HepG2 (cell line): Measurements from ENCODE around the gene RAD51D. TPM values are rescaled to one million over a fixed set of nuclear protein-coding genes. Genes with fewer than 3 reads are reported as not detected.

ENCODE experiments used
- ATAC-seq: fragments of 200-7000 bp; cut with Tn5 transposase; 3 replicates; pipeline ENCODE4 v1.9.1; 2020; ENCODE audit warnings: mild to moderate bottlenecking, moderate library complexity
- BruUV-seq: library from RNA; stranded (reverse); fragments of 400-500 nt; replicated peaks from 2 replicates; lab custom pipeline; 2021; lab: Mats Ljungman, UMichigan
- CTCF ChIA-PET: fragments of 300-600 bp; formaldehyde crosslinking; extraction: SDS; loops from one replicate; lab custom pipeline; 2021; ENCODE audit warnings: low total read pairs, inconsistent platforms, low intra/inter-chr PET ratio; lab: Yijun Ruan, JAX
- POLR2A ChIA-PET: fragments of 350-600 bp; sonication (Branson Sonifier 250); formaldehyde crosslinking; loops from one replicate; lab custom pipeline; 2020; ENCODE audit warnings: antibody characterized with exemption, inconsistent platforms; lab: Yijun Ruan, JAX
- DNase-seq: peaks from one replicate; pipeline ENCODE4 v3.0.0-alpha.2; 2015; ENCODE audit warnings: low spot score
- FAIRE-seq: peaks from 3 replicates; lab custom pipeline; 2011; peaks lifted over from hg19 to GRCh38; lab: Jason Lieb, UNC
- H2AFZ ChIP-seq: one replicate; pipeline ENCODE4 v1.6.1; 2011; ENCODE audit warnings: low read length, inconsistent platforms
- H3K27ac ChIP-seq: fragments of 300-600 bp; 3 replicates; pipeline ENCODE4 v1.8.0; 2011; ENCODE audit warnings: mixed run types, mild to moderate bottlenecking, mixed read lengths, low read length, inconsistent platforms; ENCODE audit not compliant: insufficient read depth; ENCODE audit errors: extremely low read length
- H3K27me3 ChIP-seq, 2 experiments: fragments of 200-600 bp in 1 of 2; 2 replicates in 1 of 2; 3 replicates in 1 of 2; pipeline versions ENCODE4 v1.6.0 to v1.8.0; 2011; ENCODE audit warnings: low read length in 2 of 2, mild to moderate bottlenecking in 2 of 2, moderate library complexity in 2 of 2, inconsistent platforms in 1 of 2; ENCODE audit not compliant: insufficient read depth in 2 of 2, control insufficient read depth in 1 of 2
- H3K36me3 ChIP-seq, 2 experiments: fragments of 200-600 bp in 1 of 2; replicated peaks in 1 of 2; 2 replicates in 1 of 2; 3 replicates in 1 of 2; pipeline versions ENCODE4 v1.5.1 to v1.8.0; 2011; ENCODE audit warnings: low read length in 2 of 2, inconsistent platforms in 1 of 2; ENCODE audit not compliant: insufficient read depth in 2 of 2, control insufficient read depth in 1 of 2
- H3K4me1 ChIP-seq: 2 replicates; pipeline ENCODE4 v1.5.1; 2012; ENCODE audit warnings: low read length, inconsistent platforms; ENCODE audit not compliant: insufficient read depth
- H3K4me2 ChIP-seq: 2 replicates; pipeline ENCODE4 v1.6.0; 2011; ENCODE audit warnings: low read depth, low read length, inconsistent platforms
- H3K4me3 ChIP-seq, 3 experiments: fragments of 200-600 bp in 1 of 3; sonication (generic), shearing (Covaris generic) in 1 of 3; replicated peaks in 1 of 3; 2 replicates each; pipeline ENCODE4 v1.5.1; 2011 to 2016; ENCODE audit warnings: low read length in 3 of 3, inconsistent platforms in 2 of 3, low read depth in 2 of 3, mild to moderate bottlenecking in 2 of 3, control low read depth in 1 of 3, mixed read lengths in 1 of 3; ENCODE audit not compliant: insufficient read depth in 1 of 3
- H3K79me2 ChIP-seq: one replicate; pipeline ENCODE4 v1.6.1; 2011; ENCODE audit warnings: low read length, inconsistent platforms; ENCODE audit not compliant: insufficient read depth
- H3K9ac ChIP-seq: 2 replicates; pipeline ENCODE4 v1.6.0; 2011; ENCODE audit warnings: mild to moderate bottlenecking, low read depth, low read length, inconsistent platforms; ENCODE audit not compliant: insufficient read depth
- H3K9me3 ChIP-seq: 2 replicates; pipeline ENCODE4 v1.5.1; 2012; ENCODE audit warnings: mild to moderate bottlenecking, low read length
- H4K20me1 ChIP-seq: 2 replicates; pipeline ENCODE4 v1.6.0; 2011; ENCODE audit warnings: inconsistent platforms, mild to moderate bottlenecking, low read length, moderate library complexity; ENCODE audit not compliant: insufficient read depth
- AGO2 ChIP-seq: fragments of 200-400 bp; formaldehyde crosslinking; optimal IDR thresholded peaks from 2 replicates; pipeline ENCODE3; 2017; ENCODE audit warnings: mild to moderate bottlenecking, low read depth, low read length, moderate library complexity
- FOSL2 ChIP-seq: sonication (generic); formaldehyde crosslinking; IDR thresholded peaks from 2 replicates; pipeline ENCODE4 v1.4.0; 2020; ENCODE audit warnings: missing genetic modification reagents
- FOXJ3 ChIP-seq: sonication (generic); formaldehyde crosslinking; IDR thresholded peaks from 2 replicates; pipeline ENCODE4 v1.4.0; 2020; ENCODE audit warnings: missing genetic modification reagents, mild to moderate bottlenecking, borderline replicate concordance
- FOXO1 ChIP-seq: sonication (generic); formaldehyde crosslinking; IDR thresholded peaks from 2 replicates; pipeline ENCODE4 v1.4.0; 2020; ENCODE audit warnings: missing genetic modification reagents
- GABPB1 ChIP-seq: IDR thresholded peaks from 2 replicates; pipeline ENCODE4 v1.6.1; 2016; ENCODE audit warnings: mild to moderate bottlenecking, missing genetic modification reagents, moderate library complexity, missing compliant biosample characterization
- HOXA3 ChIP-seq: sonication (generic); formaldehyde crosslinking; IDR thresholded peaks from 2 replicates; pipeline ENCODE4 v1.5.0; 2020; ENCODE audit warnings: missing genetic modification reagents
- ISL2 ChIP-seq: sonication (generic); formaldehyde crosslinking; IDR thresholded peaks from 2 replicates; pipeline ENCODE4 v1.5.0; 2020; ENCODE audit warnings: missing genetic modification reagents
- MEIS1 ChIP-seq: sonication (generic); formaldehyde crosslinking; IDR thresholded peaks from 2 replicates; pipeline ENCODE4 v1.9.0; 2021; ENCODE audit warnings: mild to moderate bottlenecking, missing genetic modification reagents, moderate library complexity, borderline replicate concordance
- MTA1 ChIP-seq: sonication (generic); formaldehyde crosslinking; IDR thresholded peaks from 2 replicates; pipeline ENCODE4 v1.4.0; 2020; ENCODE audit warnings: missing genetic modification reagents, mild to moderate bottlenecking, borderline replicate concordance
- ONECUT2 ChIP-seq: sonication (generic); formaldehyde crosslinking; IDR thresholded peaks from 2 replicates; pipeline ENCODE4 v1.4.0; 2020; ENCODE audit warnings: missing genetic modification reagents
- PPARG ChIP-seq: conservative IDR thresholded peaks from 2 replicates; pipeline ENCODE4 v1.6.1; 2016; ENCODE audit warnings: missing biosample characterization, missing genetic modification reagents
- RARA ChIP-seq: IDR thresholded peaks from 2 replicates; pipeline ENCODE4 v1.6.1; 2016; ENCODE audit warnings: missing genetic modification reagents, missing compliant biosample characterization
- RXRB ChIP-seq: IDR thresholded peaks from 2 replicates; pipeline ENCODE4 v1.6.1; 2016; ENCODE audit warnings: borderline replicate concordance, missing genetic modification reagents, missing compliant biosample characterization
- SALL1 ChIP-seq: sonication (generic); formaldehyde crosslinking; IDR thresholded peaks from 2 replicates; pipeline ENCODE4 v1.8.0; 2022; ENCODE audit warnings: mild to moderate bottlenecking, missing genetic modification reagents
- SNRNP70 ChIP-seq: fragments of 200-400 bp; formaldehyde crosslinking; IDR thresholded peaks from 2 replicates; pipeline ENCODE4 v1.6.1; 2017; ENCODE audit warnings: mild to moderate bottlenecking, low read depth, low read length, moderate library complexity
- UBTF ChIP-seq: sonication (generic); formaldehyde crosslinking; IDR thresholded peaks from 2 replicates; pipeline ENCODE4 v1.4.0; 2020; ENCODE audit warnings: mild to moderate bottlenecking, missing genetic modification reagents
- ZNF280D ChIP-seq: sonication (generic); formaldehyde crosslinking; IDR thresholded peaks from 2 replicates; pipeline ENCODE4 v1.5.1; 2020; ENCODE audit warnings: mild to moderate bottlenecking, missing genetic modification reagents
- WGBS: methylation state at CpG from one replicate; pipeline ENCODE4 v1.1.6; 2017; ENCODE audit warnings: low lambda C conversion rate; 5-methylcytosine and 5-hydroxymethylcytosine counted together
- in situ Hi-C: cut with HindIII; loops from 2 replicates; pipeline ENCODE4 v1.10.0; 2017; ENCODE audit warnings: low pct_unique_long_range_greater_than_20kb; ENCODE audit not compliant: extremely low pct_ligation_motif_present
- intact Hi-C: fragments of 100-400 bp; cut with micrococcal nuclease; formaldehyde crosslinking; loops from one replicate; pipeline ENCODE4 v1.10.0; 2022; ENCODE audit not compliant: unreplicated experiment
- polyA plus RNA-seq, 8 experiments: library from polyadenylated mRNA; depleted of rRNA in 3 of 8; stranded (reverse) in 7 of 8; unstranded in 1 of 8; fragments of >200 nt; fragmentation: Illumina TruSeq in 4 of 8; extraction: Trizol in 4 of 8; gene quantifications; 2 replicates each; pipeline versions ENCODE4 v1.2.1 to v1.2.3, GENCODE V29; 2011 to 2016; ENCODE audit warnings: low read depth in 4 of 8, missing spikeins in 1 of 8, mixed read lengths in 1 of 8; ENCODE audit not compliant: insufficient read depth in 1 of 8
- total RNA-seq, 5 experiments: library from RNA; depleted of rRNA; stranded (reverse); fragments of >200 nt; fragmentation: Illumina TruSeq; extraction: Trizol; gene quantifications; 2 replicates each; pipeline ENCODE4 v1.2.3, GENCODE V29; 2016; ENCODE audit warnings: low read depth in 1 of 5
- TF ChIP-seq, protein P1 (sequence below): IDR thresholded peaks from 2 replicates; pipeline ENCODE4 v1.6.1; 2016; ENCODE audit warnings: low read depth, borderline replicate concordance

The RAD51D gene
- total and polyA plus RNA-seq, 2 of the 13 experiments (the other 11 are each of a cell fraction or from before 2014, with no cell fraction given) = 6.7 to 13.1 TPM

GRCh38 chr17:35086931-35087573 is 32.6 kb downstream of the RAD51D start:
- CTCF ChIA-PET = no interaction called here
- Histone ChIP-seq H4K20me1 (no peaks in the 10 kb centered on the region), H3K36me3 (no peaks in the 10 kb centered on the region; a peak in 1 of 5 replicates), H3K4me1 (peaks cover 63% of the 10 kb centered on the region), H3K79me2 (peaks cover 60% of the 10 kb centered on the region), H3K4me3 (peak overlapping the region; percentile 71 to 92 (median 72); a peak in 5 of 6 replicates), H3K4me2 (peak overlapping the region; percentile 82), H3K27me3 (no peaks in the 10 kb centered on the region), H3K9me3 (no peaks in the 10 kb centered on the region), H3K9ac (peak overlapping the region; percentile 80; the same call in 1 of the 2 replicates), H2AFZ (no peak overlapping the region), H3K27ac (peak overlapping the region; percentile 83)
- POLR2A ChIA-PET = interaction anchor here (1.0 to 2.2 kb wide), 7 partner anchors 8 to 34 kb away, joined by 3 to 43 read pairs (median 8); partner anchors contain the start of genes RAD51D and RFFL
- BruUV-seq = no TSS peak
- DNase-seq = peak; percentile 69
- 39% methylated on average over 8 of the region's 8 CpGs for WGBS
- no peak; the same call in 2 of the 3 replicates for ATAC-seq
- intact Hi-C loops = loop anchor here (5.0 kb wide), 1 partner anchor 65 kb away; no protein-coding TSS in a partner anchor
- peak; percentile 94 for FAIRE-seq
- in situ Hi-C loops = no loop called here
- TF ChIP-seq RXRB (CRISPR knock-in tag) = peak; percentile 91
- TF ChIP-seq PPARG = peak; percentile 19; the same call in 1 of the 2 replicates
- peak; percentile 57; the same call in 1 of the 2 replicates for TF ChIP-seq HOXA3 (CRISPR knock-in tag)
- peak; percentile 73 for TF ChIP-seq SALL1 (CRISPR knock-in tag)
- TF ChIP-seq AGO2 = no peak
- peak; percentile 22; the same call in 1 of the 2 replicates for TF ChIP-seq UBTF (CRISPR knock-in tag)
- TF ChIP-seq, protein P1, sequence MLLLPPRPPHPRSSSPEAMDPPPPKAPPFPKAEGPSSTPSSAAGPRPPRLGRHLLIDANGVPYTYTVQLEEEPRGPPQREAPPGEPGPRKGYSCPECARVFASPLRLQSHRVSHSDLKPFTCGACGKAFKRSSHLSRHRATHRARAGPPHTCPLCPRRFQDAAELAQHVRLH (CRISPR knock-in tag) = 0 out of 2 replicates have a peak, but pooled peaks have one; percentile 29
- peak; percentile 61; the same call in 1 of the 2 replicates for TF ChIP-seq FOXJ3 (CRISPR knock-in tag)
- peak; percentile 29; the same call in 1 of the 2 replicates for TF ChIP-seq FOXO1 (CRISPR knock-in tag)
- peak; percentile 82 for TF ChIP-seq FOSL2 (CRISPR knock-in tag)
- peak; percentile 48; the same call in 1 of the 2 replicates for TF ChIP-seq MEIS1
- peak; percentile 96 for TF ChIP-seq RARA (CRISPR knock-in tag)
- TF ChIP-seq ISL2 (CRISPR knock-in tag) = peak; percentile 37; the same call in 1 of the 2 replicates
- peak; percentile 25; the same call in 1 of the 2 replicates for TF ChIP-seq GABPB1 (CRISPR knock-in tag)
- TF ChIP-seq SNRNP70 = no peak
- TF ChIP-seq MTA1 = 0 out of 2 replicates have a peak, but pooled peaks have one; percentile 26
- TF ChIP-seq ONECUT2 = peak; percentile 76
- TF ChIP-seq ZNF280D (CRISPR knock-in tag) = no peak
